Measurements from ENCODE around the gene SLCO3A1.
"Not testable (repeated sequence)": the region's sequence is repeated elsewhere in the genome, so short reads cannot be mapped to it uniquely, and the experiment has no call there.

The SLCO3A1 gene

GRCh38 chr15:92044203-92044909 is 190.8 kb downstream of the SLCO3A1 start:
- no peak for DNase-seq

- DNase-seq, result no peak
These were observed 194.4 kb downstream of the SLCO3A1 start for GRCh38 chr15:92047900-92048299.

GRCh38 chr15:92048739-92049138 is 195.2 kb downstream of the SLCO3A1 start:
- DNase-seq, result no peak

- no peak for DNase-seq
These were observed 195.9 kb downstream of the SLCO3A1 start for GRCh38 chr15:92049290-92049989.

- no peak for DNase-seq
These were observed 196.9 kb downstream of the SLCO3A1 start for GRCh38 chr15:92050220-92050898.

- DNase-seq, result no peak
These were observed 198.2 kb downstream of the SLCO3A1 start for GRCh38 chr15:92051716-92052115.

- DNase-seq, result no peak
These were observed 200.3 kb downstream of the SLCO3A1 start for GRCh38 chr15:92053753-92054316.

GRCh38 chr15:92056875-92057274 is 203.4 kb downstream of the SLCO3A1 start:
- DNase-seq, result no peak

GRCh38 chr15:92059036-92059970 is 205.8 kb downstream of the SLCO3A1 start:
- no peak for DNase-seq

GRCh38 chr15:92059971-92060311 is 206.4 kb downstream of the SLCO3A1 start:
- DNase-seq, result not testable (repeated sequence)

GRCh38 chr15:92061511-92062195 is 208.1 kb downstream of the SLCO3A1 start:
- DNase-seq, result no peak

- no peak for DNase-seq
These were observed 209.0 kb downstream of the SLCO3A1 start for GRCh38 chr15:92062505-92062904.

- DNase-seq, result no peak
These were observed 214.6 kb downstream of the SLCO3A1 start for GRCh38 chr15:92068121-92068520.

- DNase-seq, result no peak
These were observed 216.1 kb downstream of the SLCO3A1 start for GRCh38 chr15:92069308-92070250.

- not testable (repeated sequence) for DNase-seq
These were observed 216.7 kb downstream of the SLCO3A1 start for GRCh38 chr15:92070251-92070650.

GRCh38 chr15:92071045-92071634 is 217.6 kb downstream of the SLCO3A1 start:
- DNase-seq, result no peak

GRCh38 chr15:92073044-92073785 is 219.7 kb downstream of the SLCO3A1 start:
- no peak for DNase-seq

GRCh38 chr15:92074101-92074500 is 220.6 kb downstream of the SLCO3A1 start:
- DNase-seq, result no peak

GRCh38 chr15:92074646-92075045 is 221.1 kb downstream of the SLCO3A1 start:
- no peak for DNase-seq

- DNase-seq, result no peak
These were observed 222.3 kb downstream of the SLCO3A1 start for GRCh38 chr15:92075764-92076163.

Data from NCI-H774 (cell line).